ENCODE measurements around the gene CSDE1.

Gene CSDE1

GRCh38 chr1:114746450-114747121 lies 11.2 kb downstream of the CSDE1 start:
- DNase-seq: no peak

GRCh38 chr1:114745291-114745690 lies 12.5 kb downstream of the CSDE1 start:
- no peak for DNase-seq

GRCh38 chr1:114741963-114742746 lies 15.6 kb downstream of the CSDE1 start:
- DNase-seq: no peak

- DNase-seq: no peak
These were observed 17.5 kb downstream of the CSDE1 start for GRCh38 chr1:114740331-114740730.

GRCh38 chr1:114737314-114737849 lies 20.4 kb downstream of the CSDE1 start:
- no peak for DNase-seq

GRCh38 chr1:114735479-114735878 lies 22.3 kb downstream of the CSDE1 start:
- no peak for DNase-seq

- no peak for DNase-seq
These were observed 28.0 kb downstream of the CSDE1 start for GRCh38 chr1:114729782-114730181.

- no peak for DNase-seq
These were observed 29.2 kb downstream of the CSDE1 start for GRCh38 chr1:114728553-114728952.

GRCh38 chr1:114725230-114725629 lies 32.6 kb downstream of the CSDE1 start:
- DNase-seq: no peak

GRCh38 chr1:114723915-114724314 lies 33.9 kb downstream of the CSDE1 start:
- DNase-seq: no peak

- DNase-seq: no peak
These were observed 34.3 kb downstream of the CSDE1 start for GRCh38 chr1:114723457-114723856.

GRCh38 chr1:114720492-114720891 lies 37.3 kb downstream of the CSDE1 start:
- no peak for DNase-seq

GRCh38 chr1:114719424-114719787 lies 38.4 kb downstream of the CSDE1 start:
- no peak for DNase-seq

GRCh38 chr1:114718661-114719423 lies 38.9 kb downstream of the CSDE1 start:
- no peak for DNase-seq

GRCh38 chr1:114716304-114717170 lies 41.2 kb downstream of the CSDE1 start, which contains the start of gene NRAS:
Gene NRAS (minus strand): TSS chr1:114716771. CDS start chr1:114716160, 611 bp downstream.
- peak; percentile 95 for DNase-seq

- DNase-seq: no peak
These were observed 41.9 kb downstream of the CSDE1 start for GRCh38 chr1:114715952-114716303.

GRCh38 chr1:114712977-114713376 lies 44.8 kb downstream of the CSDE1 start:
- DNase-seq: no peak

- DNase-seq: no peak
These were observed 47.4 kb downstream of the CSDE1 start for GRCh38 chr1:114710360-114710759.

GRCh38 chr1:114707604-114708003 lies 50.2 kb downstream of the CSDE1 start:
- no peak for DNase-seq

- no peak for DNase-seq
These were observed 54.5 kb downstream of the CSDE1 start for GRCh38 chr1:114703242-114703641.

GRCh38 chr1:114702737-114703136 lies 55.0 kb downstream of the CSDE1 start:
- no peak for DNase-seq

- DNase-seq: no peak
These were observed 55.9 kb downstream of the CSDE1 start for GRCh38 chr1:114701931-114702330.
